GM23338 (cell line): ENCODE measurements around the gene MARK2. TPM values are rescaled to one million over a fixed set of nuclear protein-coding genes. Genes with fewer than 3 reads are reported as not detected.

ENCODE experiments used
- ATAC-seq: fragments of 200-7000 bp; cut with Tn5 transposase; 3 replicates; pipeline ENCODE4 v1.9.1; 2020
- DNase-seq: peaks from one replicate; pipeline ENCODE4 v3.0.0-alpha.2; 2015; ENCODE audit warnings: low spot score
- H2AFZ ChIP-seq: fragments of 200-600 bp; sonication (generic); 2 replicates; pipeline ENCODE4 v1.8.0; 2016; ENCODE audit warnings: antibody characterized with exemption, mild to moderate bottlenecking, moderate library complexity
- H3F3A ChIP-seq: fragments of 200-600 bp; sonication (generic); replicated peaks from 2 replicates; pipeline ENCODE4 v1.8.0; 2017; ENCODE audit warnings: antibody characterized with exemption, mixed run types, low read depth
- H3K27ac ChIP-seq: fragments of 200-600 bp; sonication (generic); 2 replicates; pipeline ENCODE4 v1.6.1; 2016; ENCODE audit warnings: low read depth
- H3K27me3 ChIP-seq: fragments of 200-600 bp; sonication (generic); 2 replicates; pipeline ENCODE4 v1.8.0; 2016; ENCODE audit warnings: mild to moderate bottlenecking, mixed run types, moderate library complexity; ENCODE audit not compliant: insufficient read depth
- H3K36me3 ChIP-seq: fragments of 200-600 bp; sonication (generic); 2 replicates; pipeline ENCODE4 v1.8.0; 2016; ENCODE audit warnings: mild to moderate bottlenecking; ENCODE audit not compliant: insufficient read depth
- H3K4me1 ChIP-seq: fragments of 200-600 bp; sonication (generic); 2 replicates; pipeline ENCODE4 v1.8.0; 2016; ENCODE audit warnings: mild to moderate bottlenecking, moderate library complexity; ENCODE audit not compliant: insufficient read depth
- H3K4me2 ChIP-seq: fragments of 200-600 bp; sonication (generic); 2 replicates; pipeline ENCODE4 v1.7.1; 2017; ENCODE audit warnings: mixed run types
- H3K4me3 ChIP-seq: fragments of 200-600 bp; sonication (generic); 2 replicates; pipeline ENCODE4 v1.6.1; 2016; ENCODE audit warnings: mixed run types
- H3K79me2 ChIP-seq: fragments of 200-600 bp; sonication (generic); replicated peaks from 2 replicates; pipeline ENCODE4 v1.8.0; 2017; ENCODE audit warnings: mild to moderate bottlenecking; ENCODE audit not compliant: insufficient read depth
- H3K9me2 ChIP-seq: fragments of 200-600 bp; sonication (generic); 2 replicates; pipeline ENCODE4 v1.8.0; 2017; ENCODE audit not compliant: insufficient read depth
- H4K20me1 ChIP-seq: fragments of 200-600 bp; sonication (generic); replicated peaks from 2 replicates; pipeline ENCODE4 v1.8.0; 2017; ENCODE audit warnings: mild to moderate bottlenecking; ENCODE audit not compliant: insufficient read depth
- H3K27ac Mint-ChIP-seq: 2 replicates; pipeline ENCODE4 v1.8.0; 2020; ENCODE audit warnings: inconsistent platforms, mild to moderate bottlenecking, moderate library complexity, mixed read lengths
- H3K27me3 Mint-ChIP-seq: 3 replicates; pipeline ENCODE4 v1.8.0; 2022; ENCODE audit warnings: low read depth, mild to moderate bottlenecking, moderate library complexity, mixed read lengths, inconsistent platforms; ENCODE audit not compliant: insufficient read depth, poor library complexity
- H3K36me3 Mint-ChIP-seq: 3 replicates; pipeline ENCODE4 v1.8.0; 2021; ENCODE audit warnings: low read depth, mild to moderate bottlenecking, inconsistent platforms, moderate library complexity, mixed read lengths
- H3K4me1 Mint-ChIP-seq: 3 replicates; pipeline ENCODE4 v1.8.0; 2020; ENCODE audit warnings: mild to moderate bottlenecking, inconsistent platforms, mixed read lengths
- H3K4me3 Mint-ChIP-seq: 3 replicates; pipeline ENCODE4 v1.8.0; 2021; ENCODE audit warnings: moderate library complexity, mild to moderate bottlenecking, inconsistent platforms, mixed read lengths
- H3K9me3 Mint-ChIP-seq: 3 replicates; pipeline ENCODE4 v1.8.0; 2020; ENCODE audit warnings: moderate library complexity, mild to moderate bottlenecking, inconsistent platforms, mixed read lengths
- CREB1 ChIP-seq: fragments of 250-450 bp; sonication (Bioruptor Pico); IDR thresholded peaks from 2 replicates; pipeline ENCODE4 v1.5.0; 2020; ENCODE audit warnings: low read depth, mild to moderate bottlenecking, moderate library complexity
- ETS1 ChIP-seq: IDR thresholded peaks from 2 replicates; pipeline ENCODE4 v1.6.1; 2016; ENCODE audit warnings: antibody characterized with exemption
- EZH2 ChIP-seq: fragments of 200-600 bp; sonication (generic); IDR thresholded peaks from one replicate; pipeline ENCODE4 v1.8.0; 2017; ENCODE audit warnings: antibody characterized with exemption, mild to moderate bottlenecking, low read depth; ENCODE audit not compliant: unreplicated experiment
- EZH2phosphoT487 ChIP-seq: fragments of 200-600 bp; sonication (generic); IDR thresholded peaks from one replicate; pipeline ENCODE4 v1.8.1; 2018; ENCODE audit warnings: antibody characterized with exemption; ENCODE audit not compliant: unreplicated experiment
- JUNB ChIP-seq: IDR thresholded peaks from one replicate; pipeline ENCODE4 v1.6.1; 2016; ENCODE audit warnings: antibody characterized with exemption; ENCODE audit not compliant: unreplicated experiment
- NANOG ChIP-seq: IDR thresholded peaks from 2 replicates; pipeline ENCODE4 v1.6.1; 2016; ENCODE audit warnings: antibody characterized with exemption, borderline replicate concordance
- POLR2AphosphoS5 ChIP-seq: IDR thresholded peaks from 2 replicates; pipeline ENCODE4 v1.6.1; 2016; ENCODE audit warnings: antibody characterized with exemption, low read depth
- STAT1 ChIP-seq: IDR thresholded peaks from one replicate; pipeline ENCODE4 v1.6.1; 2016; ENCODE audit warnings: antibody characterized with exemption; ENCODE audit not compliant: unreplicated experiment
- ZNF114 ChIP-seq: fragments of 250-450 bp; sonication (Bioruptor Pico); IDR thresholded peaks from 2 replicates; pipeline ENCODE4 v1.5.0; 2020; ENCODE audit warnings: mild to moderate bottlenecking, moderate library complexity
- ZNF331 ChIP-seq: fragments of 250-450 bp; sonication (Bioruptor Pico); IDR thresholded peaks from 2 replicates; pipeline ENCODE4 v1.5.0; 2020; ENCODE audit warnings: low read depth, mild to moderate bottlenecking, moderate library complexity
- ZNF462 ChIP-seq: fragments of 250-450 bp; sonication (Bioruptor Pico); IDR thresholded peaks from 2 replicates; pipeline ENCODE4 v1.5.0; 2020; ENCODE audit warnings: mild to moderate bottlenecking, moderate library complexity
- polyA plus RNA-seq: library from polyadenylated mRNA; unstranded; fragments of >200 nt; fragmentation: Nextera tagmentation; extraction: Ambion mirVana; gene quantifications from 2 replicates; pipeline ENCODE4 v1.2.1, GENCODE V29; 2016
- total RNA-seq: library from RNA; depleted of rRNA; stranded (reverse); fragments of >200 nt; shearing (Covaris generic); gene quantifications from 2 replicates; pipeline ENCODE4 v1.2.3, GENCODE V29; 2014
- TF ChIP-seq, protein P1 (sequence below): IDR thresholded peaks from one replicate; pipeline ENCODE4 v1.6.1; 2018; ENCODE audit warnings: antibody characterized with exemption; ENCODE audit not compliant: unreplicated experiment
- TF ChIP-seq, protein P2 (sequence below), 2 experiments: fragments of 200-600 bp in 1 of 2; sonication (generic) in 1 of 2; conservative IDR thresholded peaks; 2 replicates each; pipeline versions ENCODE4 v1.5.1 to v1.6.1; 2016 to 2017; ENCODE audit warnings: antibody characterized with exemption in 2 of 2, low read depth in 2 of 2, mild to moderate bottlenecking in 2 of 2, moderate library complexity in 1 of 2

The MARK2 gene
- total and polyA plus RNA-seq, 2 experiments from 2014 or later: 18.7 to 42.6 TPM

GRCh38 chr11:63905179-63905578, 66.3 kb downstream of the MARK2 start:
- H3F3A ChIP-seq: peaks cover 28% of the 10 kb centered on the region
- no peaks in the 10 kb centered on the region for H3K27me3 ChIP-seq
- ATAC-seq (no peak), DNase-seq (no peak)
- H3K4me3 Mint-ChIP-seq: no peak overlapping the region; the same call in 2 of the 3 replicates
- no peak overlapping the region for H2AFZ ChIP-seq
- peaks cover 53% of the 10 kb centered on the region for H3K36me3 Mint-ChIP-seq
- H3K27ac Mint-ChIP-seq: peak overlapping the region; percentile 88; the same call in 1 of the 2 replicates
- H3K79me2 ChIP-seq: no peaks in the 10 kb centered on the region
- no peak overlapping the region for H3K4me2 ChIP-seq
- peaks cover 19% of the 10 kb centered on the region for H3K27me3 Mint-ChIP-seq
- H3K9me2 ChIP-seq: no peaks in the 10 kb centered on the region
- TF ChIP-seq, protein P1, sequence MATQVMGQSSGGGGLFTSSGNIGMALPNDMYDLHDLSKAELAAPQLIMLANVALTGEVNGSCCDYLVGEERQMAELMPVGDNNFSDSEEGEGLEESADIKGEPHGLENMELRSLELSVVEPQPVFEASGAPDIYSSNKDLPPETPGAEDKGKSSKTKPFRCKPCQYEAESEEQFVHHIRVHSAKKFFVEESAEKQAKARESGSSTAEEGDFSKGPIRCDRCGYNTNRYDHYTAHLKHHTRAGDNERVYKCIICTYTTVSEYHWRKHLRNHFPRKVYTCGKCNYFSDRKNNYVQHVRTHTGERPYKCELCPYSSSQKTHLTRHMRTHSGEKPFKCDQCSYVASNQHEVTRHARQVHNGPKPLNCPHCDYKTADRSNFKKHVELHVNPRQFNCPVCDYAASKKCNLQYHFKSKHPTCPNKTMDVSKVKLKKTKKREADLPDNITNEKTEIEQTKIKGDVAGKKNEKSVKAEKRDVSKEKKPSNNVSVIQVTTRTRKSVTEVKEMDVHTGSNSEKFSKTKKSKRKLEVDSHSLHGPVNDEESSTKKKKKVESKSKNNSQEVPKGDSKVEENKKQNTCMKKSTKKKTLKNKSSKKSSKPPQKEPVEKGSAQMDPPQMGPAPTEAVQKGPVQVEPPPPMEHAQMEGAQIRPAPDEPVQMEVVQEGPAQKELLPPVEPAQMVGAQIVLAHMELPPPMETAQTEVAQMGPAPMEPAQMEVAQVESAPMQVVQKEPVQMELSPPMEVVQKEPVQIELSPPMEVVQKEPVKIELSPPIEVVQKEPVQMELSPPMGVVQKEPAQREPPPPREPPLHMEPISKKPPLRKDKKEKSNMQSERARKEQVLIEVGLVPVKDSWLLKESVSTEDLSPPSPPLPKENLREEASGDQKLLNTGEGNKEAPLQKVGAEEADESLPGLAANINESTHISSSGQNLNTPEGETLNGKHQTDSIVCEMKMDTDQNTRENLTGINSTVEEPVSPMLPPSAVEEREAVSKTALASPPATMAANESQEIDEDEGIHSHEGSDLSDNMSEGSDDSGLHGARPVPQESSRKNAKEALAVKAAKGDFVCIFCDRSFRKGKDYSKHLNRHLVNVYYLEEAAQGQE: no peak
- TF ChIP-seq EZH2phosphoT487 (no peak), POLR2AphosphoS5 (no peak), ZNF462 (no peak), NANOG (no peak), CREB1 (no peak), ETS1 (no peak), ZNF331 (CRISPR knock-in tag) (no peak), ZNF114 (CRISPR knock-in tag) (no peak), JUNB (no peak), STAT1 (no peak), EZH2 (no peak)
- TF ChIP-seq, protein P2, sequence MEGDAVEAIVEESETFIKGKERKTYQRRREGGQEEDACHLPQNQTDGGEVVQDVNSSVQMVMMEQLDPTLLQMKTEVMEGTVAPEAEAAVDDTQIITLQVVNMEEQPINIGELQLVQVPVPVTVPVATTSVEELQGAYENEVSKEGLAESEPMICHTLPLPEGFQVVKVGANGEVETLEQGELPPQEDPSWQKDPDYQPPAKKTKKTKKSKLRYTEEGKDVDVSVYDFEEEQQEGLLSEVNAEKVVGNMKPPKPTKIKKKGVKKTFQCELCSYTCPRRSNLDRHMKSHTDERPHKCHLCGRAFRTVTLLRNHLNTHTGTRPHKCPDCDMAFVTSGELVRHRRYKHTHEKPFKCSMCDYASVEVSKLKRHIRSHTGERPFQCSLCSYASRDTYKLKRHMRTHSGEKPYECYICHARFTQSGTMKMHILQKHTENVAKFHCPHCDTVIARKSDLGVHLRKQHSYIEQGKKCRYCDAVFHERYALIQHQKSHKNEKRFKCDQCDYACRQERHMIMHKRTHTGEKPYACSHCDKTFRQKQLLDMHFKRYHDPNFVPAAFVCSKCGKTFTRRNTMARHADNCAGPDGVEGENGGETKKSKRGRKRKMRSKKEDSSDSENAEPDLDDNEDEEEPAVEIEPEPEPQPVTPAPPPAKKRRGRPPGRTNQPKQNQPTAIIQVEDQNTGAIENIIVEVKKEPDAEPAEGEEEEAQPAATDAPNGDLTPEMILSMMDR (conservative IDR thresholded peaks at IDR 0.05; ENCODE audit: low read depth in 2 of 2): no peak
- peaks cover 6% of the 10 kb centered on the region; the same call in 1 of the 2 replicates for H3K36me3 ChIP-seq
- peaks cover 2% of the 10 kb centered on the region; the same call in 1 of the 2 replicates for H4K20me1 ChIP-seq
- peaks cover 47% of the 10 kb centered on the region for H3K4me1 Mint-ChIP-seq
- H3K9me3 Mint-ChIP-seq: no peaks in the 10 kb centered on the region
- H3K4me1 ChIP-seq: peaks cover 43% of the 10 kb centered on the region
- no peak overlapping the region for H3K27ac ChIP-seq
- no peak overlapping the region for H3K4me3 ChIP-seq
